CD4-positive, alpha-beta T cell (primary cell): Measurements from ENCODE around the gene TOR2A. TPM values are rescaled to one million over a fixed set of nuclear protein-coding genes. Genes with fewer than 3 reads are reported as not detected.

Experiments
- ATAC-seq: fragments of 200-7000 bp; cut with Tn5 transposase; one replicate; pipeline ENCODE4 v1.10.0; 2022; ENCODE audit warnings: mild to moderate bottlenecking; ENCODE audit not compliant: poor library complexity
- CTCF ChIA-PET: fragments of 350-600 bp; sonication (Branson Sonifier 250); formaldehyde crosslinking; loops from one replicate; lab custom pipeline; 2021; ENCODE audit warnings: antibody characterized with exemption, inconsistent platforms; lab: Charles Lee
- POLR2A ChIA-PET: fragments of 350-600 bp; sonication (Branson Sonifier 250); formaldehyde crosslinking; loops from one replicate; lab custom pipeline; 2021; ENCODE audit warnings: antibody characterized with exemption, inconsistent platforms; lab: Charles Lee
- DNase-seq, 14 experiments: peaks; one replicate each; pipeline ENCODE4 v3.0.0-alpha.2; 2013 to 2020; ENCODE audit warnings: mixed read lengths in 2 of 14
- H3K27ac ChIP-seq, 2 donors: one replicate each; pipeline versions ENCODE4 v1.5.1 to v1.7.0; 2013; ENCODE audit warnings: low read length in 2 of 2, low read depth in 1 of 2, mild to moderate bottlenecking in 1 of 2
- H3K27me3 ChIP-seq, 2 experiments: 1 replicate in 1 of 2; 2 replicates in 1 of 2; pipeline versions ENCODE4 v1.6.1 to v1.7.0; 2013; ENCODE audit warnings: low read length in 2 of 2, control low read depth in 1 of 2, mild to moderate bottlenecking in 1 of 2, moderate library complexity in 1 of 2; ENCODE audit not compliant: insufficient read depth in 2 of 2, control insufficient read depth in 1 of 2
- H3K36me3 ChIP-seq: one replicate; pipeline ENCODE4 v1.6.1; 2013; ENCODE audit warnings: low read length, control low read depth; ENCODE audit not compliant: insufficient read depth
- H3K4me1 ChIP-seq: one replicate; pipeline ENCODE4 v1.6.1; 2013; ENCODE audit warnings: low read length, control low read depth; ENCODE audit not compliant: insufficient read depth
- H3K4me3 ChIP-seq: one replicate; pipeline ENCODE4 v1.5.1; 2013; ENCODE audit warnings: mild to moderate bottlenecking, low read length, moderate library complexity
- H3K9me3 ChIP-seq, 2 experiments: 1 replicate in 1 of 2; 2 replicates in 1 of 2; pipeline versions ENCODE4 v1.6.1 to v1.7.0; 2013; ENCODE audit warnings: low read length in 2 of 2, mild to moderate bottlenecking in 2 of 2, control low read depth in 1 of 2, moderate library complexity in 1 of 2; ENCODE audit not compliant: control insufficient read depth in 1 of 2, insufficient read depth in 1 of 2
- H3K27ac Mint-ChIP-seq: one replicate; pipeline ENCODE4 v1.8.0; 2020; ENCODE audit warnings: mixed read lengths
- H3K27me3 Mint-ChIP-seq: one replicate; pipeline ENCODE4 v1.8.0; 2021; ENCODE audit warnings: mixed read lengths
- H3K36me3 Mint-ChIP-seq: one replicate; pipeline ENCODE4 v1.8.0; 2021; ENCODE audit warnings: low read depth, mixed read lengths
- H3K4me1 Mint-ChIP-seq: one replicate; pipeline ENCODE4 v1.8.0; 2021; ENCODE audit warnings: low read depth, mixed read lengths
- H3K4me3 Mint-ChIP-seq: one replicate; pipeline ENCODE4 v1.8.0; 2020; ENCODE audit warnings: mild to moderate bottlenecking, mixed read lengths
- H3K9me3 Mint-ChIP-seq: one replicate; pipeline ENCODE4 v1.8.0; 2020; ENCODE audit warnings: mixed read lengths
- CTCF ChIP-seq: fragments of 200-600 bp; IDR thresholded peaks from one replicate; pipeline ENCODE4 v1.8.0; 2022; ENCODE audit warnings: antibody characterized with exemption, mild to moderate bottlenecking
- intact Hi-C, 2 experiments: fragments of 100-400 bp; cut with DNase I in 1 of 2; cut with micrococcal nuclease in 1 of 2; formaldehyde crosslinking; loops; one replicate each; pipeline versions ENCODE4 v1.15.1 to v1.9.0; 2023 to 2025; cut with DNase I, micrococcal nuclease
- total RNA-seq, 174 experiments: library from RNA in 2 of 174; stranded (reverse) in 2 of 174; gene quantifications; one replicate each; pipeline ENCODE4 v1.2.3 and lab custom pipeline; 2021 to 2026

TOR2A gene
- total RNA-seq, 2 experiments from 2014 or later, result 7.6 to 8.2 TPM

DNA sequence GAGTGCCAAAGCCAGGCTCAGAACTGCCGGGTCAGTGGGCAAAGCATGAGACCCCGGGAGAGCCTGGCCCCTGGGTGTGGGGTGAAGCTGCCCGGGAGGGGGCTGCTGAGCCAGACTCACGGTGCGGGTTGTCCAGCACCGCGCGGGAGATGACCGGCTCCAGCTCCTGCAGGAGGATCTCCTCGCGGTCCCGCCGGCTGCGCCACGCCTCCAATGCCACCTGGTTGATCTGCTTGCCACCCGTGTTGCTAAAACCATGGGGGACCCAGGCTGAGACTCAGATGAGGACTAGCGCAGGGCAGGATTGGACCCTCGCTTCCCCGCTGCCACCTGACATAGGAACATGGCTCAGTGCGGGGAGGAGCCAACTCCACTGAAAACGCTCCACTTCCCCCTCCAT, 2.6 kb downstream of the TOR2A start:
- TF ChIP-seq CTCF, result no peak
- CTCF ChIA-PET, result no interaction called here
- Histone ChIP-seq H3K4me1 (peaks cover 22% of the 10 kb centered on the region), H3K27me3 (no peaks in the 10 kb centered on the region), H3K27ac (no peak overlapping the region), H3K36me3 (peaks cover 22% of the 10 kb centered on the region), H3K9me3 (no peaks in the 10 kb centered on the region), H3K4me3 (no peak overlapping the region)
- POLR2A ChIA-PET, result no interaction called here
- ATAC-seq, result no peak
- Mint-ChIP-seq H3K27ac (no peak overlapping the region), H3K4me3 (no peak overlapping the region), H3K36me3 (peaks cover 10% of the 10 kb centered on the region), H3K4me1 (peaks cover 16% of the 10 kb centered on the region), H3K27me3 (no peaks in the 10 kb centered on the region), H3K9me3 (no peaks in the 10 kb centered on the region)
- no peak for DNase-seq
- intact Hi-C loops, result loop anchor here (2.0 to 10.0 kb wide), 4 partner anchors 16 to 518 kb away; partner anchors contain the start of genes STXBP1 (in 1 of the 2) and TTC16 (in 1 of the 2)

GRCh38 chr9:127731938-127732337, 3.2 kb downstream of the TOR2A start:
- ChIA-PET CTCF (no interaction called here), POLR2A (no interaction called here)
- no peak overlapping the region for H3K4me3 ChIP-seq
- no peak overlapping the region for H3K4me3 Mint-ChIP-seq
- peaks cover 16% of the 10 kb centered on the region for H3K4me1 Mint-ChIP-seq
- no peak overlapping the region for H3K27ac Mint-ChIP-seq
- no peaks in the 10 kb centered on the region for H3K27me3 ChIP-seq
- H3K9me3 ChIP-seq, result no peaks in the 10 kb centered on the region
- peaks cover 22% of the 10 kb centered on the region for H3K4me1 ChIP-seq
- no peak for TF ChIP-seq CTCF
- ATAC-seq (no peak), DNase-seq (no peak)
- peaks cover 22% of the 10 kb centered on the region for H3K36me3 ChIP-seq
- intact Hi-C loops, result loop anchor here (2.0 to 10.0 kb wide), 4 partner anchors 15 to 517 kb away; partner anchors contain the start of genes STXBP1 (in 1 of the 2) and TTC16 (in 1 of the 2)
- H3K9me3 Mint-ChIP-seq, result no peaks in the 10 kb centered on the region
- H3K27me3 Mint-ChIP-seq, result no peaks in the 10 kb centered on the region
- no peak overlapping the region for H3K27ac ChIP-seq
- H3K36me3 Mint-ChIP-seq, result peaks cover 10% of the 10 kb centered on the region

- no peaks in the 10 kb centered on the region for H3K27me3 Mint-ChIP-seq
- H3K4me1 Mint-ChIP-seq, result peaks cover 16% of the 10 kb centered on the region
- Histone ChIP-seq H3K4me1 (peaks cover 17% of the 10 kb centered on the region), H3K27me3 (no peaks in the 10 kb centered on the region), H3K9me3 (no peaks in the 10 kb centered on the region), H3K27ac (no peak overlapping the region), H3K4me3 (no peak overlapping the region), H3K36me3 (peaks cover 22% of the 10 kb centered on the region)
- no peak for DNase-seq
- intact Hi-C loops, result loop anchor here (5.0 to 10.0 kb wide), 3 partner anchors 119 to 516 kb away; partner anchors contain the start of gene STXBP1 (in 1 of the 2)
- POLR2A ChIA-PET, result no interaction called here
- H3K27ac Mint-ChIP-seq, result no peak overlapping the region
- no peak overlapping the region for H3K4me3 Mint-ChIP-seq
- H3K36me3 Mint-ChIP-seq, result peaks cover 10% of the 10 kb centered on the region
- no peaks in the 10 kb centered on the region for H3K9me3 Mint-ChIP-seq
- TF ChIP-seq CTCF, result no peak
- ATAC-seq, result no peak
- CTCF ChIA-PET, result interaction anchor here (0.6 kb wide), 1 partner anchor 67 kb away, joined by 3 read pairs; no protein-coding TSS in a partner anchor
Measured at GRCh38 chr9:127730799-127731410, 4.2 kb downstream of the TOR2A start.
